Suppressor macrophage (primary cell): Measurements from ENCODE around the gene ERMP1.
A peak's percentile ranks its signal among the peaks of the same experiment; 100 is the strongest.
"Not testable (repeated sequence)": the region's sequence is repeated elsewhere in the genome, so short reads cannot be mapped to it uniquely, and the experiment has no call there.

Source experiments
- DNase-seq, 4 experiments: peaks; one replicate each; pipeline ENCODE4 v3.0.0-alpha.2; 2020 to 2022

ERMP1 gene

GRCh38 chr9:5817862-5818261 is 15.1 kb downstream of the ERMP1 start:
- DNase-seq = peak in 2 of 4 experiments; percentile 19 to 36

DNA sequence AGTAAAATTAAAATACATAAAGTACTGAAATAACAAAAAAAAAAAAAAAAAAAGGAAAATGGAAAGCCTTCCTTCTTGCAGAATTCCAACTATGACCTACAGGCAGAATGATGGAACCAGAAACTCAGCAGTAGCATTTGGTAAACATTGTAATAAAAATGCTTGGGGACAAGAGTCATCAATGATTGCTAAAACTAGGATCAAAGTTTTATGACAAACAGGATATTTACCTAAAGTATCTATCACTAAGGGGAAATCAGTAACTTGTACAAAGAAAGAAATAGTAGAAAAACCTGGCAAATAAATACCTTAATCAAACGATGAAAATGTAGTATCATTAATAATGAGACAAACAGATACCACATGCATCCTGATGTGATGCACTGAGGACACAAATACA is 17.5 kb downstream of the ERMP1 start:
- DNase-seq = no peak

GRCh38 chr9:5813824-5814223 is 19.1 kb downstream of the ERMP1 start:
- no peak for DNase-seq

GRCh38 chr9:5811751-5812150 is 21.2 kb downstream of the ERMP1 start:
- DNase-seq = no peak

DNA sequence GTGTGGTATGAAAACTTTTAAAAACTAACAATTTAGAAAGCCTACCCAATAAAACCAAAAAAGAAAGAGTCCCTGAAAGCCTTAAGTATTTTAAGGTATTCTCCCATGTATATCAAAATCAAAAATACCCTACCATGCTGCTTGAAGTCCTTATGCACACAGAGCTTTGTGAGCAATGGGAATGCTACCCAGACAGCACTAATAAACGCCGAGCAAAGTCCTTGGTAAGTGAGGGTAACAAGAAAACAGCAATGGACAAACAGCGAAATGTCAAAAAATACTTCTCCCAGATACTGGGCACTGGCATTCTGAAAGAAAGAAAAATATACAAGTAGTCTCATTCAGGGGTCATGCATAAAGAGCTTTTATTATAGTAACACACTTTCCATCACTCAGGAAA is 27.4 kb downstream of the ERMP1 start:
- no peak for DNase-seq

GRCh38 chr9:5801739-5802113 is 31.2 kb downstream of the ERMP1 start:
- DNase-seq = no peak

DNA sequence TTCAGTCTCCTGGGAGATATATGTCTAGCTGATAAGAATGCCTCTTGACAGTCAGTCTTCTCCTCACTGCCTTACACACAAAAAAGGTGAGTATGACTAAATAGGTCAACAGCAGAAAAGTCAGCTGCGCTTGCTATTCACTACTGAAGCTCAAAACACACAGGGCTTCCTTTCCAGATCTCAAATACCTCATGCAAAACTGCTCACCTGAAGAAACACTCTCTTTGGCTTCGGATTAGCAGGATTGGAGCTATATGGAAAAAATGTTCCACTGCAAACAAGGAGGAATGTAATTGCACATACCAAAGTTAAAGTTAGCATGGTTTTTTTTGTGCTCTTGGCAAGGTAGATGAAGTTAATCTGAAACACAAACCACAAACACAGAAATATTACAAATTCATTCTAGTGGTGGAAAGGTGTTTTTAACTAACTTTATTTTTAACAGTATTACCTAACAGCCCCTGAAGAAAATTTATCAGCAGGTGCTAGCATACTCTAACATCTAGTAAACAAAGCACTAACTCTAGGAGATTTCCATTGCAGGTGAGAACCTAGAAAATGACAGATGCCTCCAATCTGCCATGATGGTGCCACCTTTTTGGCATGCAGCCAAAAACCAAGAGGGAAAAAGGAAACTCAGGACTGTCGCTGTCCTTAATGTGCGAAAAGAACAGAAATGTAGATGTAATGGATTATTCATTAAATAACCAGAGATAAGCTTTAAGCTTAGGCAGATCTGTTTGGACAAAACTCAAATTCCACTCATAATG is 31.8 kb downstream of the ERMP1 start:
- DNase-seq = no peak

- DNase-seq = not testable (repeated sequence)
Observed at GRCh38 chr9:5800378-5800777, 32.5 kb downstream of the ERMP1 start.

- peak in 3 of 4 experiments; percentile 19 to 45 (median 26) for DNase-seq
Observed at GRCh38 chr9:5799314-5799713, 33.6 kb downstream of the ERMP1 start.

DNA sequence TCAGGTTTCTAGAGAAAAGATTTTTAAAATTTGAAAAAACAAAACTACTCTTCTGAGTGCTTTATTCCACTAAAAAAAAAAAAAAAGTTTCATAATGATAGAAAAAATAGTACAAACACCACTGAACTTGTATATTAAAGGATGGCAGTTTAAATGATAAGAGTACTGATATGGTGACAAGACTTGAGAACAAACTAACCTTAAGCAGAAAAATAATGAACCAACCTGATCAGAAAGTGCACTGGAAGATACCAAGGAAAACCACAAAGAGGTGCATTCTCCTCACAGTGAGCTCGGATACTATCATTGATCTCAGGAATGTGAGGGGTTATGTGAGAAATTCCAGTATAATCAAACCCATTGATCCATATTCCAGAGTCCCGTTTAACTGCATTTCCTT is 34.3 kb downstream of the ERMP1 start:
- no peak for DNase-seq

DNA sequence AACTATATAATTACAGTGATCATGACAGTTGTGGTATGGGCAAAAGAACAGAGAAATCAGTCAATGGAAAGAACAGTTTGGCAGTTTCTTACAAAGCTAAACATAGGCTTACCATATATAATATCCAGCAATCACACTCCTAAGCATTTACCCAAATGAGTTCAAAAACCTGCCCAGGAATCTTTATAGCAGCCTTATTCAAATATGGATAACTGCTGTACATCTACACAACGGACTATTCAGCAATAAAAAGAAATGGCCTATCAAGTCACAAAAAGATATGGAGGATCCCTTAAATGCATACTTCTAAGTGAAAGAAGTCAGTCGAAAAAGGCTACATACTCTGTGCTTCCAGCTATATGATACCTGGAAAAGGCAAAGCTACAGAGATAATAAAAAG is 36.6 kb downstream of the ERMP1 start:
- DNase-seq = no peak

DNA sequence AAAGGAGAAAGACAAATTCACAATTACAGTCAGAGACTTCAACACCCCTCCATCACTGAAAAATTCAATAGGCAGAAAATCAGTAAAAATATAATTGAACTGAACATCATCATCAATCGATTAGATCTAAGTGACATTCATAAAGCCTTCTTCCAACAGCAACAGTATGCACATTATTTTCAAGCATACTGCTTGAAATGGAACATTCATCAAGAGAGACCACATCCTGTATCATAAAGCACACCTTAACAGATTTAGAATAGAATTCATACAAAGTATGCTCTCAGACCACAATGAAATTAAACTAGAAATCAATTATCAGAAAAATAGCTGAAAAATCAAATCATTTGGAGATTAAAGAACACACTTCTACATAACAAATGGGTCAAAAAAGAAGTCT is 39.1 kb downstream of the ERMP1 start:
- DNase-seq = no peak

GRCh38 chr9:5791870-5792269 is 41.0 kb downstream of the ERMP1 start:
- DNase-seq = no peak

- peak in 1 of 4 experiments; percentile 7 for DNase-seq
Observed at GRCh38 chr9:5790923-5791322, 42.0 kb downstream of the ERMP1 start.

DNA sequence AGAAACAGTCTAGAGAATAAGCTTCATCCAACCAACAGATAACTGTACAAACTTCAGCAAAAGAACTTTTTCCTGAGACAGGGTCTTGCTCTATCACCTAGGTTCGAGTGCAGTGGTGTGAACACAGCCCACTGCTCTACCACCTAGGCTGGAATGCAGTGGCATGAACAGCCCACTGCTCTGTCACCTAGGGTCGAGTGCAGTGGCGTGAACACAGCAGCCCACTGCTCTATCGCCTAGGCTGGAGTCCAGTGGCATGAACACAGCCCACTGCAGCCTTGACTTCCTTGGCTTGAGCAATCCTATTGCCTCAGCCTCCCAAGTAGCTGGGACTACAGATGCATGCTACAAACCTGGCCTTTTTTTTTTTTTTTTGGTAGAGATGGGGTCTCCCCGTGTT is 43.4 kb downstream of the ERMP1 start:
- no peak for DNase-seq

DNA sequence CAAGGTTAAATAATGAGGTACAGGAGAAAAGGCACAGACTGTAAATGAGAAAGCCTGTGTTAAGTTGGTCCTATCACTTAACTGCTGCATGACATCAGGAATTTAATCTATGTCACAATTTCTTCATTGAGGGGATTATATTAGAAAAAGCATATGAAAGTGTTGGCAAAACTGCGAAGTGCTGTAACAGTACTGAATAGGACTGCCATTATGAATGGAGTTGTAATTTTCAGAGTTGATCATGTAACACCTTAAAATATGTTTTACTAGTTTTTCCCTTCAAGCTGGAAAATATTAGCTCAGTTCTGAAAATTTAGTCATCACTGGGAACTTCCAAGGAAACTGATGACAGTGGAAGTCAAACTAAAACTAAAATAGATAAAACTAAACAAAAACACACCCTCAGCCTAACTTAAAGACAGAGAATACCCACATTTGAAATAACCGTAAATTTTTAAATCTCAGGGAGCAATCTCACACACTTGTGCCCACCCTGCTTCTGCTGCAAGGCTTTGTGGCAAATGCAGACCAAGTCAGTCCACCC is 45.1 kb downstream of the ERMP1 start:
- DNase-seq = no peak

GRCh38 chr9:5787220-5787619 is 45.7 kb downstream of the ERMP1 start:
- no peak for DNase-seq

- no peak for DNase-seq
Observed at GRCh38 chr9:5786370-5787127, 46.4 kb downstream of the ERMP1 start.

DNA sequence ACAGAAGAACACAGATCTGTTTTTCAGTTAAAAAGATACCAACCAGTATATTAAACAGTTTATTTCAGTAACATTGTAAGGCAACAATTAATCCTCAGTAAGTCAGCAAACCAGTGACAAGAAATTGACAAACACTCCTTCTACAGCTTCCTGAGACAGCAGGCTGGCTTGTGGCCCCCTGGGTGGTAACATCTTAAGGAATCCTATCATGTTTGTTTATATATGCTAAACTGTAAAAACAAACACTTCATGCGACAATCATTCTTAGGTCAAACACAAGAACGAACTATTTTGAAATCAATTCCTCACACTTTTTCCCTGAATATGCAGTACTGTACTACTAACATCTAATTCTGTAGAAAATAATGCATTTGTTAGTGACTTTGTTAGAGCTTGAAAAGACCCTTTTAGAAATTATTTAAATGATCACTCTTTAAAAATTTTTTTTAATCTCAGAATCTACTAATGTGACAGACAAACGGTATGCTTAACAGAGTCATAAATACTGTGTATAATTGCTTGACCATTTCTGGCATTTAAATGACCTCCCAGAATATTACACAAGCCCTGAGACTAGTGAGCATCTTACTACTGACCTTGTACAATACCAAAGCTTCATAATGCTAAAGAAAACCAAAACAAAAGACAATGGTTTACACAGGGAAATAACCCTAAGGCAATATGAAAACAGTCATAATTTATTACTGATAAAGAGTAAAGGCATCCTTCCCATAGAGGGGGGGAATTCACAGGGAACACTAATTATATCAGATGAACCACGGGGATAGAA is 48.2 kb downstream of the ERMP1 start:
- DNase-seq = no peak

DNA sequence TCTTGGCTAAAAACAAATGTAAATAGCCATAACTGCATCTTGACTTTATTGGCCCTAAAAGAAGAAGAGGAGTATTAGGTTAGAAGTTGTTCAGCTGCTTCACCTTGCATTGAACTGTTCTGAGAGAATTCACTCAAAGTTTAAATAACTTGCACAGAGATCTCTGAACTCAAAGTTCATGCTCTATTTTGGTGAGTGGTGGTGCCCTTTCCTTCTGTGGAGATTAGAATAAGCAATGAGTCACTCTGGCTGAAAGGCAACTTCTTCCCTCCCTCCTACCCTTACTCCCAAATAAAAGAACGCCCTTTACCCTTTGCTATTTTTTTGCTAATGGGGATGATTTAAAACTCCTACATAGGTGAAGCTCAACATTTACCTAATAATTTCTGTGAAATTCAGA is 48.9 kb downstream of the ERMP1 start:
- DNase-seq = no peak

DNA sequence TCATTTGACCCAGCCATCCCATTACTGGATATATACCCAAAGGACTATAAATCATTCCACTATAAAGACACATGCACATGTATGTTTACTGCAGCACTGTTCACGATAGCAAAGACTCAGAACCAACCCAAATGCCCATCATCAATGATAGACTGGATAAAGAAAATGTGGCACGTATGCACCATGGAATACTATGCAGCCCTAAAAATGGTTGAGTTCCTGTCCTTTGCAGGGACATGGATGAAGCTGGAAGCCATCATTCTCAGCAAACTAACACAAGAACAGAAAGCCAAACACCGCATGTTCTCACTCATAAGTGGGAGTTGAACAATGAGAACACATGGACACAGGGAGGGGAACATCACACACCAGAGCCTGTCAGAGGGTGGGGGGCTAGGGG is 49.5 kb downstream of the ERMP1 start:
- not testable (repeated sequence) for DNase-seq

- DNase-seq = not testable (repeated sequence)
Observed at GRCh38 chr9:5779705-5780218, 53.2 kb downstream of the ERMP1 start.

DNA sequence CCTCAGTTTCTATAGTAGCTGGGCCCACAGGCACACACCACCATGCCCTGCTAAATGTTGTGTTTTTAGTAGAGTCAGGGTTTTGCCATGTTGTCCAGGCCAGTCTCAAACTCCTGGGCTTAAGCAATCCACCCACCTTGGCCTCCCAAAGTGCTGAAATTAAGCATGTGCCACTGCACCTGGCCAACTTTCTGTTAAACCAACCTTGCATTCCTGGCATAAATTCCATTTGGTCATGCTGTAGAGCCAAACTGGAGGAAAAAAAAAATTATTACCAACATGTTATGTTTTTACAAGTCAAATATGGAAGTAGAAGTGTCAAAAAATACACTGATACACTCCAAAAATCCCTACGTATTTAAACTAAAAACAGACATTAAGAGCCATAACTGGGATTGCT is 54.1 kb downstream of the ERMP1 start:
- no peak for DNase-seq
